Stimulated activated CD4-positive, alpha-beta T cell treated with anti-CD3 and anti-CD28 coated beads, Interleukin-15, amount 100 ng/mL, for 48 hours (primary cell): Measurements from ENCODE around the gene CD93.

Experiments
- DNase-seq, 2 donors: peaks; one replicate each; pipeline ENCODE4 v3.0.0-alpha.2; 2020; ENCODE audit warnings: low read depth in 2 of 2

Gene CD93

DNA sequence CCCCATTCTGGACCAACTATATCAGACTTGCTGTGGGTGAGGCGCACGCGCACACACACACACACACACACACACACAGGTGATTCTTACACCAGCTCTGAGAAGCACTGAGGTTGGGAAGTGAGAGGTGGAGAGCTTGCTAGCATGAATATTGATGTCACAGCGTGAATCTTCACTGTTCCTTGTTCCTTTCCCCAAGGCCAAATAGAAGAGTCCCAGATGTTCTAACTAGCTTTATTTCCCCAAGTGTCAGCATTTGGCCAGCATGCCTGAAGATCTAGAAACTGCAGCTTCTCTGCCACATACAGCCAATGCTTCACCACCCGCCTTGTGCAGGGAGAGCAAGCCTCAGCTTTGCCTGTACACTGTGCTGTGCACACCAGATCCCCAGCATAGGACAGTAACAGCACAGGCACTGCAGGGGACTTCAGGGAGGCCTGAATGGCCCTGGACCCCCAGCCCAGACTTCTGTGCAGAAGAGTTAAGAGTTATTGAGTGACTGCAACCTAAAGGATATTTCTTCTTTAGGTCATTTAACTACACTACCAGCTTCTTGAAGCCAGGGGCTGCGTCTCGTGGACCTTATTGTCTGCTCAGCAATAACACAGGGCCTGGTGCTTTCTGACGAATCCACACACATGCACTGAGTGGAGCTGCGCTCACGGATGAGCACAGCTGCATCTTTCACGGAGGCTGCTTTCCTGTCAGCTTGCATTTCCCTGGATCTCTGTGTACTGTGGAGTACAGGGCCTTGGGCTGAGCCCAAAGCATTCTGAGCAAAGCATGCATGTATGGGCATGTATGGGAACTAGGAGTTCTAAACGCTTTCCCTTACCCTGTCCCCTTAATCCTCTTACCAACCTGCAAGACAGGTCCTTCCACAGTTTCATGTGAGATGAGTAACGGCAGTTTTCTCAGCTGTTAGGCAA, 13.9 kb upstream of the CD93 start:
- DNase-seq, result no peak

DNA sequence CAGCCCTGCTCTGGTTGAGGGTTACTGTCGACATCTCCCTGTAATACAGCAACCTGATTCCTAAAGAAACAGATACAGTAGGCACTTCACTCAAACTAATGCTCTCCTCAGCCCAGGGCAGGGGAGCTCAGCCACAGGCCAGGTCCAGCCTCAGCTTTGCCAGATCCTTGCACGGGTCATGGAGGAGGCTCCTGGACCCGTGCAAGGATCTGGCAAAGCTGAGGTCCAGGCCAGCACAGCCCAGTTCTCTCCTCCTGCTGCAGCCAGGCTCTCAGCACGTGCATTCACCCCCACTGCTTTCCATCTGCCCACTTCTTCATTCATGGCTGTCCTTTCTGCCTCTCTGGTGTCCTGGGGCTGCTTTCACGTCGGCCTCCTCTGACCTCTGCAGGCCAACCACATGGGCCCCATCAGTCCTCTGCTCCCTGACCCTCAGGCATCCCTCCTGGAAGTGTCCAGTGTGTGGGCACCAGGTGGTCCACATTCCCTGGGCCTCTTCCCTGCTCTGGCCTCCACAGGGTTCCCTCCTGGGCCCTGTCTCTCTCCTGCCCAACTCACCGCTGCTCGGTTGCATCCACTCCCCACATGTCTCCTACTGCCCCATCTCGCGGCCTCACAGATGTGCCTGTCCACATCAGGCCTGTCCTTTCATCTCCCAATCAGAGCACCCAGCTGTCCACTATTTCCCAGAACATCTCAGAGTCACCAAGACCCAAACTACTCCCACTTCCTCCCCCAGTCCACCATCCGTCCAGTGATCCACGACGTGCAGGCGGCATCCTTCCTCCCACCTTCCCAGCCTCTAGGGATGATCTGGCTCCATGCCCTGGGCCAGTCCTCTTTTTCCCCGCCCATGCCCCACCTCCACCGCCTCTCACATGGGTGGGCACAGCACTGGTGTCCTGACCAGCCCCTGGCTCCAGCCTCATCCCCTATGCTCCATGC, 11.8 kb upstream of the CD93 start:
- DNase-seq, result no peak

DNA sequence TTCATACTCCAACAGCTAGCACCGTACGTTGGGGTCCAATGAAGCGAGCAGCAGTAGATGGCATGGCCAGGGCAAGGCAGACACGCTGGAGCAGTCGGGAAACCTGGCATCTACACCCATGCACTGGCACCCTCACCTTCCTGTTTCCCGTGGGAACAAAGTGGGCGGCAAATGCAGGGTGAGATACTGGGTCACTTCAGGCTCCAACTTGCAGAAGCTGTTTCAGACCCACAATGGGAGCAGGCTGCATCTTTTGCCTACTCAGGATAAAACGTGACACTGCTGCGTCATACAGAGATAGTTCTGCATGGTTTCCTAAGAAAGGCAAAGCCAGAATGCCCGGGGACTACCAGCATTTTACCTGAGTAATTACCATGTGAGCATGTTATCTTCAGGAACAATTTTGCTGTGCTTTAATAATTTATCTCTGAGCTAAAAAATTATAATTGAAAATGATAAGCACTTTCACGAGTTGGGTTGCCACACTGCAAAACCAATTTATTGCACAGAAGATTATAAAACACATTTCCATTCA, 10.9 kb upstream of the CD93 start:
- DNase-seq, result no peak

DNA sequence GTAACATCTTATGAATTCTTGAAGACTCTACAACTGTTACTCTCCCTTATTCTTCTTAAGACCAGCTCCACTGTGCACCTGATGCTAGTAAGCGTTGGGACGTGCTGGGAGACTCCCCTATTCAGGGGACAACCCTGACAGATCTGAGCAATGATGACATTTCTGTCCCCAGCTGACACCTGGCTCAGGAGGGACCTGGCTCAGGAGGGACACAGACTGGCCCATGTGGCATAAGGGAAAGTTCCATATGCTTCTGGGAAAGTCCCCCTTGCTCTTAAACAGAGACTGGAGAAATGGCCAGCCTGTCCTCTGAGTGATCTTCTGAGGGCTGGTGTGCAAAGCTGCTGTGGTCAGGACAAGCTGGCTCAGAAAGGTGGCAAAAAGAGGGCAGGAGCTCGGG, 10.0 kb upstream of the CD93 start:
- no peak for DNase-seq

DNA sequence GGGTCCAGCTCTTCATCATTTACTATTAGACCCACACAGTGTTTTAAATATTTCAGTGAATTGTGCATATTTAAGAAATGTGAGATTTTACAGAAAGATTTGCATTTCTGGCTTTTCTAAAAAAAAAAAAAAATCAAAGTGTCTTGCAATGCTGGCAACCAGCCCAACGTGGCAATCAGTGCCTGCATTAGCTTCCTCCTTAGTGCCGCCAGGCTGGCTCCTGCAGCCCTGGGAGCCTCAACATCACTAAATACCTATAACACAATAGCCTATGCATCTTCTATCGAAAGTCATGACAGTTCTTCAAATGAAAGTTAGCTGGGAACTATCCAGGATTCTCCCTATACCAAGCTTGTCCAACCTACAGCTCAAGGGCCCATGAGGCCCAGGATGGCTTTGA, 9.4 kb upstream of the CD93 start:
- no peak for DNase-seq

DNA sequence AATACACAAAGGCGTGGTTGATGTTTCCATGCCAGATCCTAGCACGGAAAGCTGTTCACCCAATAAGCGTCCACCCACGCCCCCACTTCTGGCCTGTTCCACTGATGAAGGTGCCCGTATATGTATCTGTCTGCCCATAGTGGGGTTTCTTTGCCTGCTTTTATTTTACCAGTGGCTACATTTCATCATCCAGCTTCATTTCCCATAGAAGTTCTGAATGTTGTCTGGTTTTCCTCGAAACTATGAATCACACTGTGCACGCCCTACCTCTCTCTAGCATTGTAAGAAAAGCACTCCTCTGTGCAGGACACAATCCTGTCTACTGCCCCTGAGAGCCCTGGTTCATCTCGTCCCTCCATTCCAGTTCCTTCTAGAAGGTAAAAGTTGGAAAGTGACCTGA, 8.8 kb upstream of the CD93 start:
- no peak for DNase-seq

DNA sequence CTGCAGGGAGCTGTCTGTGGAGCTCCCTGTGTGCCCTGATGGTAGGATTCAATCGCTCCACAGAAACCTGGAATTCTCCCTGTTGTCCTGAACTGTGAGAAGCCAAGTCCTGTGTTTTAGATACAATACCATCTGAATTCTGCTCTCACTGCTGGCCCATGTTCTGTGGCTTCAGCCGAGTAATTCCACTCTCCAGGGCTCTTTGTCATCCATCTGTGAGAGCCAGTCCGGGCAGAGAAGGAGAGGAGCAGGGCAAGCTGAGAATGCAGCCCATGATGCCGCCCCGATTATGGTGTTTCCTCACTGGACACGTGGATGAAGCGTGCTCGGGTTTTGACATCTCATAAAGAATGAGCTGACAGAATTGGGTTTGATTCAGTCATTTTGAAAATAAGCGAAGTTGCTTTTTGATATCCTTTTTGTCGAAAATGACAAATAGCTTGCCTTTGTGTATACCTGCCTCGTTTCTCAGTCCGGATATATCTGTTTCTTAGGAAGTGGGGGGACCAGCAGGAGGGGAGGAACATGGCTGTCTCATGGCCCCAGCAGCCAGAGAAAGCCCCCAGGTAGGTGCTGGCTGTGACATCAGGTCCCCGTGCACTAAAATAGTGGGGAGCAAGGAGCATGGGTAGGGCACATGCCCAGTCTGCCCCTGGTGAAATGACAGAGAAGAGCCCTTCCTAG, 8.2 kb upstream of the CD93 start:
- DNase-seq, result no peak

DNA sequence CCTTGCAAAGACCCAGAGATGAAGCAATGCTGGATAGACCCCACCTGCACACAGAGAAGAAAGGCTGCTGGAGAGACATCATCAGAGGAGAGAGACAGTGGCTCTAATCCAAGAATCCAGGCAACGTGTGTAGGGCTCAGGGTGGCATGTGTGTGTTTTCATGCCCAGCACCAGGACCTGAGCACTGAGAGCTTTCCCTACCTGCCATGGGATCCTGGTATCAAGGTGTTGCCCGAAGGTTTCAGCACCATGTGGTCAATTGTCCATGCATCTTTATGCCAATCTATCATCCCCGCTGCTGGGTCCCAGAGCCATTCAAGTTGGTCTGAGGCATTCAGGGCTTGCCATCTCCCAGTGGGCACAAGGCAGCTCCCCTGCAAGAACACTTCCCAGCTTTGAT, 7.5 kb upstream of the CD93 start:
- DNase-seq, result no peak

DNA sequence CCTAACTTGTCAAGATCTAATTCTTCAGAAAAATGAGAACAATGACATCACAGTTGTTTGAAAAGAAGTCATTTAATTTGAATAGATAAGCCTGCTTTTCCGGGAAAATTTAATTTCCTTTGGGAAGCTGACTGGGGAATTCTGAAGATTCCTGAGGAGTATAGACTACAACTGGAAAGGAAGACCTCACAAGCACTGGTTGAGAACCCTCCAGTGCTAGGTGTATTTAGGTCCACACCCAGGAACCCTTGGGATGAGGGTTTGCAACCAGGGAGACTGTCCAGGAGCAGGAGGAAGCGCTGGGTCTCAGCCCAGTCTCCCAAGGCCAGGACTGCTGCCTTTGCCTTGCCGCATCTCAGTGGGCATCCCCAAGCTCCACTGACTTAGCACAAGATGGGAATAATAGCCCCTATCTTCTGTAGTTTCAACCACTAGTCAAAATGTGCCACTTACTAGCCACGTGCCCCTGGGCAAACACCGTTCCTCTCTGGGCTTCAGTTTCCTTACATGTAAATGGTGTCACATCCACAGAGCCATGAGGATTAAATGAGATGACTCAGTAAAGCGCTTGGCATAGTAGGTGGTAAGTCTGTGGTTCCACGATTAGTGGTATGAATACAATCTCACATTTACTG, 6.9 kb upstream of the CD93 start:
- DNase-seq, result no peak

DNA sequence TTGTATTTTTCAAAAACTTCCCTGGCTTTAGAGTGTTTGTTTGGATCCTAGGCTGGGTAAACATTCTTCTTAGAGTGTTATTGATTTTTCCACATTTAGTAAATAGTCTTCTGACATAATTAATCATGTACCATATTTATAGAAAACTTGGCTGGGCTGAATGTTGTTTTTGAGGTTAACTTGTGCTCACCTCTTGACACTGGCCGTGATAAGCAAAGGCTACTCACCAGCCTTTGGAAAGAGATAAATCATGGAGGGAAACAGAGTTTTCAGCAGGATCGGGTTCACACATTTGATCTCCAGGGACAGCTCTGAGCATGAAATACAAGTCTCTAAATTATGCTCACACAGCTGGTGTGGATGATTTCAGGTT, 6.2 kb upstream of the CD93 start:
- DNase-seq, result no peak

DNA sequence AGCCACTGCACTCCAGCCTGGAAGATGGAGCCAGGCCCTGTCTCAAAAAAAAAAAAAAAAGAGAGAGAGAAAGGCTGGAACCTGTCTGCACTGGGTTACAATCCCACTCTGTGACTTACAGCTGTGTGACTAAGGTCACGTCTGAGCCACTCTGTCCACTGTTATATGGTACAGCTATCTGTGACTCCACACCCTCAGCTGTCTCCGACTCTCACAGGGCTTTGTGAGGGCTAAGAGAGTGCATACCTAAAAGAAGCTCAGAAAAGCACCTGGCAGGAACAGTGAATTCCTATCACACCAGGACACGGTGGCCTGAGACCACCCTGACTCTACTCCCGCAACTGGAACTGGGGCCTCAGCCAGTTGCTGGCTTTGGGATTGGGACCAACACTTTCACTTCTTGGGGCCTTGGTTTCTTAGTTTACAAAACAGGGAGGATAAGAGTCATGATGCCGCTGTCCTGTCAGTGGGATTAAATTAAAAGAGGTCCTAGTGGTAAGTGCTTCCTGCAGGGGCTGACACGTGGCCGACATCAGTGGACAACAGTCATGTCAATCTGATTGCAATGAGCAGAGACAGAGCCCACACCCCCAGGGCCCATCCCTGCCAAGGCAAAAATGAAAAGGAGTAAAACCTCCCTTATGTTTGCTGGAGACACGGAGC, 5.7 kb upstream of the CD93 start:
- no peak for DNase-seq

DNA sequence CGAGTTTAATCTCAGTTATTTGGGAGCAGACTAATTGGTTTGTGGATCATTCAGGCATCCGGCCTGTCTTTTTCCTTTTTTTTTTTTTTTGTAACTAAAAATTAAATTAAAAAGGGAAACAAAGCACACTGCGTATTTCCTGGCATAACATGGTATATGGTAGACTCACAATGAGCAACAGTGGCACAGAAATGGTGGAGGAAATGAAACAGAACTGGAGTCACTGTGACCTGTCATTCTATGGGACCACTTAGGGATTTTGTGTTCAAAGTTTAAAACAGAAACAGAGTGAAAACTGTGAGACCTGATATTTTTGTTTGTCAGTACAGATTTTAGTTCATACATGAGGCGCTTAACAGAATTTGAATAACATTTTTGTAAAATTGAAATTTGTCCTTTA, 4.8 kb upstream of the CD93 start:
- no peak for DNase-seq

DNA sequence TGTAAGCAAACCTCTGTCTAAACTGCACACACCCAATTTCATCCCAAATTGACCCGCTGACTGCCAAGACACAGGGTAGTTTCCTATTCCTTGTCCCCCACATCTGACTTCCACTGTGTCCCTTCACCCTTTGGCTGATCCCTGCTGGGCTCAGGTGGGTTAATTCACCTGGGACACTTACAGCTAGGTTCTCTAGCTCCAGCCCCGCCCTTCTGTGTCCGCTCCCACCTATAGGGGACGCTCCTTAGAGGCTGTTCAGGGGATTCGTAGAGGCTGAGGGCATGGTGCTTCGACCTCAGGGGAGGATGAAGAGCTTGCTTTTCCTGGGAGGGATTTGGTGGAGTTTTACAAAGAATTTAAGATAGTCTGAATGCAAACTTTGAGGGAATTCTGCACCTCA, 4.0 kb upstream of the CD93 start:
- no peak for DNase-seq

DNA sequence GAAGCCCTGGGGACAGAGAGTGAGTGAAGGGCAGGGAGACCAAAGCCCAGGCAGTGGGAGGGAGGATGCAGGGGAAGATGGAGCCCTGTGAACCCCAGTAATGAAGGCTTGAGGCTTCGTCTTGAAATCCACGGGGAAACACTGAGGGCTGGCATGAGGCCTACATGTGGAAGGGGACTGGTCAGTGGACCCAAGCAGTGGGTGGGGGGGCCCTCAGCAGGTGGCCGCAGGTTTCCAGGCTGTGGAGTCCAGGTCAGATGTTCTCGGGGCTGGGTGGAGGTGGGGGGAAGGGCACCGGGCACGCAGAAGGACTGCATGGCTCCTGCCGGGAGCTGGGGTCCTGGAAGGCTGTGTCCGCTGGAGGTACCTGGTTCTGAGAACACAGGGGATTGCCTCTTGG, 2.7 kb upstream of the CD93 start:
- no peak for DNase-seq

DNA sequence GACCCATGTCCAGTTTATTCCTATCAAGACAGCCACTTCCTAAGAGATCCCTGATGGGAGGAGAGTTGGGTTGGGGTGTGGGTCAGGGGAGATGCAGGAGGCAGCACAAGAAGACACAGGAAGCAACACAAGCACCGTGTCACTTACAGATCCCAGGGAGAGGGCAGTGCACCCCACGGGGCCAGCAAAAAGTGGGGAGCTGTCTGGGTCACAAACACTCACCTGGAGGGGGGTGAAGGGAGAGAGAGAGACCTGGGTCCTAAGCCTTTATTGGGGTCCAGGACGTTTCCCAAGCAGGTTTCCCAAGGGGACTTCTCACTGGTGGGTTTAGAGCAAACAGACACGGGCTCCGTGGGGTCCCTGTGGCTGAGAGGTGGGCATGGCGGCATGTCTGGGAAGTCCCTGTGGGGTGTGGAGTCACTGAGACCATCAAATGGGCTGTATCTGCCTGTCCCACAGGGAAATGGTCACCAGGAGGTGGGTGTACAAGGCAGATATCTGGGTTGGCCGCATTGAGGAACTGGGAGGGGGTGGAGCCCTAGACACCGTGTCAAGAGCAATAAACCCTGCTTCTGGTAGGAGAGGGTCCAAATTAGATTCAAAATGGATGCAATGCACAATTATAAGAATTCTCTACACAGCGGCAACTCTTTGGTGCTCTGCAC, 1.6 kb upstream of the CD93 start:
- no peak for DNase-seq

DNA sequence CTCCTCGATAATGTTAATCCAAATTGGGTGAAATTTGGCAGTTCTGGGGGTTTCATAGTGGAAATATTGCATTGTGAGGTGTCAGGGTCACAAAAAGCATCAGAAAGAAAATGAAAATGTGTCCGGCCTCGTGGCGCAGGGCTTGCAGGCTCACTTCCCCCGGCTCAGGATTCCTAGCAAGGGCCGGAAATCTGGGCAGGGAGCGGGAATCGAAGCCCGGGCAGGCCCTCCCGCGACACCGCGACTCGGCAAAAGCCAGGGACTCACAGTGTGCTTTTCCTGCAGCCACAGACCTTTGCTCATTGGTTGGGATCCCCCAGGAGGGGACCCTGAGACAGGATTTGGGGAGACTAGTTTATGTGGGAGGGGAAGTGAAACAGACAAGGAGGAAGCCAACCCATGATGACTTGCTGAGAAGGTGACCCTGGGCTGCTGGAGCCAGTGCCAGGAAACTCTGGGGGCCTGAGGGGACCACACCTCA, 847 bp upstream of the CD93 start:
- DNase-seq, result no peak

DNA sequence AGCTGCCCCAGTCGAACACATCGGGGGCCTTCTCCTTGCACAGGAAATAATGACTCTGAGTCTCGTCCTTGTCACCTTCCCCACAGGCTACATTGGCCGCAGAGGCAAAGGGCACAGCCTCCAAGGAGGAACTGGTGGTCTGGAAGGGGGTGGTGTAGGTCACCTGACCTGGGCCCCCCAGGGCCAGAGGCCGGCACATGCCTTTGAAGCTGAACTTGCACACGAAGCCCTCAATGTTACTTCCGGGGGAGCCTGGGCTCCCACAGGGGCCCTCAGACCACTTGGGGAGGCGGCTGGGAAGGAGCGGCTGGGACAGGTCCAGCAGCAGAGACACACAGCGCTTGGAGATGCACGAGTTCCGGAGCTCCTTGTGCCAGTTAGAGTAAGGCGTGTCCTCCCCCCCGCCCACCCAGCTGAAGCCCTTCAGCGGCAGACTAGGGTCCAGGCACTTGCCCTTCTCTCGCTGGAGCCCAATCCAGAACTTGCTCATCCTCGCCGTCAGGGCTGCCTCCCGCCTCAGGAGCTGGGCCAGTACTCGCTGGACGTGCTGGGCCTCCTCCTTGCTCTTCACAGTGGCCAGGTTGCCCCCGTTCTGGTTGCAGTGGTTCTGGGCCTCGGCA, 578 bp downstream of the CD93 start:
- no peak for DNase-seq

DNA sequence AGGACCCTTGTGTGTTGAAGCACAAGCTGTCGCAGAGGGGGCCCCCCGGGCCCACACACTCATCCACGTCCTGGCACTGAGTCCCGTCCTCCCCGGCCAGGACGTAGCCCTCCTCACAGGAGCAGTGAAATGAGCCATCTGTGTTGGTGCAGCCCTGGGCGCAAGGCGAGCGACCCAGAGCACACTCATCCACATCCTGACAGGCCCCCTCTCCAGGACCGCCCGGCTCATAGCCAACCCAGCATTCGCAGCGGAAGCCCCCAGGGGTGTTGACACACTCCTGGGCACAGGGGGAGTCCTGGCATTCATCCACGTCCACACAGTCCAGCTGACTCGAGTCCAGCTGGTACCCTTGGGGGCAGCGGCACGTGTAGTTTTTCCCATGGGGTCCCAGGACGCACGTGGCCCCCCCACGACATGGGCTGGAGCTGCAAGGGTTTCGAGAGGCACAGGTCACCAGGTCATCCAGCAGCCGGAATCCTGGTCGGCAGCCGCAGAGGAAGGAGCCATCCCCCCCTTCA, 1.2 kb downstream of the CD93 start:
- DNase-seq, result no peak

DNA sequence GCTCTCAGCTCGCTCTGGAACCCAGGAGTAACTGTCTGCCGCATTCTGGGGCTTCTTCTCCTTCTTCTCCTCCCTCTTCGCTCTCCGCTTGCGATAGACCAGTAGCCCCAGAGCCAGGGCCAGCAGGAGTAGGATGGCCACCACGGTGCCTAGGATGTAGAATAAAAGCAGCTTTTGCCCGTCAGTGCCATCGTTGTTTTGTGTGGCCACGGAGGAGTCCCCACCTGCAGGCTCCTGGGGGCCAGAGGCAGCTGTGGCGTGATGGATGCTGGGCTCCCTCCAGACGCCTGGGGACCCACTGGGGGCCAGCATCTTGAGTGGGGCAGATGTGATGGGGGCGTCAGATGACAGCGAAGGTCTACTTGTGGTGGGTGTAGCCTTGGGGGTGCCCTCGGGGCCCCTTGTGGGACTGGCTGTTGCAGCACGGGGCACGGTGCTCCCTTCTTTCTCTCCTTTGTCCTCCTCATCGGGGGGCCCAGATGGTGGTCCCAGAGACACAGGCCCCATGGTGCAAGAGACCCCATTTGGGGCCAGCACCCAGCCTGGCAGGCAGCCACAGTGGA, 1.8 kb downstream of the CD93 start:
- no peak for DNase-seq
